H1 (cell line): ENCODE results near the gene BPIFB4. TPM values are rescaled to one million over a fixed set of nuclear protein-coding genes. Genes with fewer than 3 reads are reported as not detected.

Experiments used
- ASH2L ChIP-seq: fragments of 200-600, 300-600 bp; sonication (generic); IDR thresholded peaks from one replicate; pipeline ENCODE4 v1.7.1; 2017; ENCODE audit warnings: low read length
- ATF3 ChIP-seq: IDR thresholded peaks from 2 replicates; pipeline ENCODE4 v1.6.1; 2011; ENCODE audit warnings: low read depth, mild to moderate bottlenecking, low read length; ENCODE audit not compliant: insufficient read depth
- CEBPB ChIP-seq: IDR thresholded peaks from 2 replicates; pipeline ENCODE4 v1.6.1; 2012; ENCODE audit warnings: low read depth, low read length
- EP300 ChIP-seq, 2 experiments: IDR thresholded peaks; 1 replicate in 1 of 2; 2 replicates in 1 of 2; pipeline ENCODE4 v1.6.1; 2011 to 2012; ENCODE audit warnings: low read depth in 2 of 2, low read length in 2 of 2, mild to moderate bottlenecking in 2 of 2, borderline replicate concordance in 1 of 2, inconsistent platforms in 1 of 2, moderate library complexity in 1 of 2
- KDM5A ChIP-seq: fragments of 200-600 bp; IDR thresholded peaks from 2 replicates; pipeline ENCODE4 v1.7.1; 2012; ENCODE audit warnings: mild to moderate bottlenecking, low read length, inconsistent platforms, mixed read lengths
- SP1 ChIP-seq: IDR thresholded peaks from 2 replicates; pipeline ENCODE4 v1.6.1; 2011; ENCODE audit warnings: low read depth, low read length
- polyA plus RNA-seq, 7 experiments: library from polyadenylated mRNA; depleted of rRNA in 3 of 7; stranded (reverse) in 5 of 7; unstranded in 2 of 7; fragments of >200 nt in 5 of 7; fragments of 200-250 nt in 2 of 7; gene quantifications; 1 replicate in 5 of 7; 2 replicates in 1 of 7; 4 replicates in 1 of 7; pipeline versions ENCODE4 v1.2.1 to v1.2.3, GENCODE V29; 2011 to 2013; ENCODE audit warnings: missing spikeins in 2 of 7, mixed read lengths in 2 of 7
- total RNA-seq: library from RNA; stranded (reverse); fragmentation: NEBNext Ultra II Directional; extraction: Animal tissue kit (Norgen Biotek cat#: 25700); gene quantifications from 2 replicates; pipeline ENCODE4 v1.2.1, GENCODE V29; 2021

BPIFB4 gene
- total and polyA plus RNA-seq, 2 of the 8 experiments (the other 6 are each of a cell fraction or from before 2014, with no cell fraction given): not detected

GRCh38 chr20:33071198-33071597 lies 8.2 kb upstream of the BPIFB4 start (continued):
- TF ChIP-seq ATF3: no peak
- no peak for TF ChIP-seq ASH2L
- no peak for TF ChIP-seq CEBPB
- no peak for TF ChIP-seq SP1
- no peak for TF ChIP-seq KDM5A
- no peak for TF ChIP-seq EP300 (IDR thresholded peaks at IDR 0.05; ENCODE audit: borderline replicate concordance in 1 of 2, low read depth in 2 of 2, low read length in 2 of 2)
